ENCODE measurements around the gene ZNF410.

DNA sequence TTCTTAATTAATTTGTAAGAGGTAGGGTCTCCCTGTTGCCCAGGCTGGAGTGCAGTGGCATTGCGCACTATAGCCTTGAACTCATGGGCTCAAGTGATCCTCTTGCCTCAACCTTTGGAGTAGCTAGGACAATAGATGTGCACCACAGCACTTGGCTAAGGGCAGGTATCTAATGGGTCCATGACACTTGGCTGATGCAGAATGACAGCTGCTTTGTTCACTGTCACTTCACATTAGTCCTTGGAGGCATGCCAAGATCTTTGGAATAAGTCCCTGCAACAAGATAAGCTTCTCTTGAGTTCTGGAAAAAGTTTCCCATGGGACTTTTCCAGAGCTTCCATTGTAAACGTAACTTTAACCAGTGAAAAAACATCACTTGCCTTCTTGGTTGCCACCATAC lies 86.8 kb downstream of the ZNF410 start:
- TF ChIP-seq CTCF (IDR thresholded peaks at IDR 0.05) (no peak), POLR2A (IDR thresholded peaks at IDR 0.05) (no peak)

All from thyroid gland (tissue), 4 donors.